GM18499 (cell line): ENCODE measurements around the gene SSRP1.
"Not testable (repeated sequence)": the region's sequence is repeated elsewhere in the genome, so short reads cannot be mapped to it uniquely, and the experiment has no call there.

Experiments used
- ATAC-seq: cut with Tn5 transposase; IDR thresholded peaks from one replicate; pipeline ENCODE4 v1.9.1; 2021; ENCODE audit warnings: moderate number of reproducible peaks; ENCODE audit not compliant: insufficient read depth, unreplicated experiment

Gene SSRP1, protein sequence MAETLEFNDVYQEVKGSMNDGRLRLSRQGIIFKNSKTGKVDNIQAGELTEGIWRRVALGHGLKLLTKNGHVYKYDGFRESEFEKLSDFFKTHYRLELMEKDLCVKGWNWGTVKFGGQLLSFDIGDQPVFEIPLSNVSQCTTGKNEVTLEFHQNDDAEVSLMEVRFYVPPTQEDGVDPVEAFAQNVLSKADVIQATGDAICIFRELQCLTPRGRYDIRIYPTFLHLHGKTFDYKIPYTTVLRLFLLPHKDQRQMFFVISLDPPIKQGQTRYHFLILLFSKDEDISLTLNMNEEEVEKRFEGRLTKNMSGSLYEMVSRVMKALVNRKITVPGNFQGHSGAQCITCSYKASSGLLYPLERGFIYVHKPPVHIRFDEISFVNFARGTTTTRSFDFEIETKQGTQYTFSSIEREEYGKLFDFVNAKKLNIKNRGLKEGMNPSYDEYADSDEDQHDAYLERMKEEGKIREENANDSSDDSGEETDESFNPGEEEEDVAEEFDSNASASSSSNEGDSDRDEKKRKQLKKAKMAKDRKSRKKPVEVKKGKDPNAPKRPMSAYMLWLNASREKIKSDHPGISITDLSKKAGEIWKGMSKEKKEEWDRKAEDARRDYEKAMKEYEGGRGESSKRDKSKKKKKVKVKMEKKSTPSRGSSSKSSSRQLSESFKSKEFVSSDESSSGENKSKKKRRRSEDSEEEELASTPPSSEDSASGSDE

DNA sequence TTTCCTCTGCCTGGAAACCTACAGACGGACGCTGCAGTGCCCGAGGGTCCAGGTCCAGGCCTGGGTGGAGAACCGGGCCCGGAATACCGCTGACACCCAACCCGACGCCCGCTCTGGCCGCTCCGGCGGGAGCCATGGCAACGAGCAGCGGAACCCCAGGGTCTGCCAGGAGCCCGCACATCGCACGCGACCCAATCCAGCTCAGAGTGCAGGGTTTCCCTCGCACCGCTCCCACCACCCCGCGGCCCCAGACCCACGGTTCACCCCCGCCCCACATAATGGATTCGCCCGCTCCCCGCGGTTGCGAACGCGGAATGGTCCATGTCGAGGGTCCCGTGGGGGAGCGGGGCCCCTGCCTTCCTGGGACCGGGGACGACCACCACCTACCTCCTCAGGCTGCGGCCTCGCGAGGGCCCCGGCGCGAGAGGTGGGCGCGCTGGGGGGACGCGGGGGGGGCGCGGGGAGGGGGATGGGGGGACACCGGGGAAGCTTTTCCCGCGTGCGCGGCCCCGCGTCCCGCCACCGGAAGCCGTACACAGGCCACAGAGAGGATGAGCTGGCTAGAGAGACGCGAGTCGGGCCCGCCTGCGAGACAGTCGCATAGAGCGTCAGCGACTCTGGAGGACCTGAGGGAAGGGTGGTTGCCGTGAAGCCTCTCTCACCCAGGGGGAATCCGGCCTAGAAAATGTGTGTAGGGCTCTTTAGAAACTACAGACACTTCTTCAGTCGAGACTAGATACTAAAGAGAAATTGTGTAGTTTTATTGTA is at the start of gene SSRP1:
Gene SSRP1, minus strand, starts transcription at position 550 of the 768 bp plus-strand sequence. CDS start 771 bp downstream, outside the sequence.
- peak; percentile 90 for ATAC-seq

DNA sequence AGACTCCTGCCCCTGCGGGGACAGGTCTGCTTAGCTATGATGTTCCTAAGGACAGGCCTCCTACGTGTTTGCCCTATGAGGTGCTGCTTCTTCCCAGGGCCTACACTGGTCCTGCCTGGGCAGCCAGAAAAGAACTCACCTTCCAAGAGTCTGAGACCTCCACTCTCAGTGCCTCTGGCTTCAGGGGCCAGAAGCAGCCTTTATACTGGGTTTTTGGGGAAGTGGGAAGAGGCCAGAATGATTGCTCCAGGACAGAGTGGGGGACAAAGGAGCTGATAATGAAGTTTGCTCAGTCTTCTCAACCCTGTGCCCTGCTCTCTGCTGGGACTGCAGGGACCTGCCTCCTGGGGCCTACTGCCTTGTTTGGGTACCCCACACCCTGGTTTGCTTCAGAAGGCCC is 45.3 kb upstream of the SSRP1 start, which contains the start of gene PRG3:
Gene PRG3, minus strand, starts transcription at position 176 of the 400 bp plus-strand sequence. CDS start 442 bp downstream, outside the sequence.
- ATAC-seq = no peak

DNA sequence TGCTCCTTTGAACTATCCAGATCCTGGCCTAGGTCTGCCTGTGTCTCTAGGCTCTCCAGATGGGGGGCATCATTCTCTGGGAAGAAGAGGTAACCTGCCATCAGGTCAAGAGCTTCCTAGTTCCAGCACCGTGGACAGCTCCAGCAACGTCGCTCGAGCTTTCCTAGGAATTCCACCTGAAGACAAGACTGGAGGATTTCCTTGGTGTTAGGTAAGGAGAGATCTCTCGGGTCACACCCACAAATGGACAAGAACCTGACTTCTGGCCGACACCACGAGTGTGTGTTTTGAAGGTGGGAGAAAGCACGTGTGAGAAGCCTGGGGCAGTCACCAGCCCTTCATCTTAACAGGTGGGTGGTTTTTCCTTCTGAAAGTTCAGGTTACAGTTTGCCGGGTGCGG is 44.0 kb upstream of the SSRP1 start:
- ATAC-seq = no peak

DNA sequence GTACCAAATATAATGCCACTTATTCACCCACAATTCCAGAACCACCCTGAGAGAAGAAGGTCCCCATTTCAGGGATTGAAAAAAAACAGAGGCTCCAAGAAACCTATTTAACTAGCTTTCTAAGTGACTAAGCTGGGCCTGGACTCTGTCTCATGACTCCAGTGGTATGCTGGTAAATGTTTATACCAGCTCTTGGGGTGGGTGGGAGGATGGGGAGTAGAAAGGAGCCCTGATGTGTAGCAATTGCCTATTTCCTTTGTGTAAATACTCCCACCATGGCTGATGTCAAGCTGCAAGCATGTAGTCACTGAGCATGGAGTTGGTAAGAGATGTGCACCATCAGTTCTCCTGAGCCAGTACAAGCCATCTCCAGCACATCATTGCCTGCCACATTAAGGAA is 42.5 kb upstream of the SSRP1 start:
- no peak for ATAC-seq

DNA sequence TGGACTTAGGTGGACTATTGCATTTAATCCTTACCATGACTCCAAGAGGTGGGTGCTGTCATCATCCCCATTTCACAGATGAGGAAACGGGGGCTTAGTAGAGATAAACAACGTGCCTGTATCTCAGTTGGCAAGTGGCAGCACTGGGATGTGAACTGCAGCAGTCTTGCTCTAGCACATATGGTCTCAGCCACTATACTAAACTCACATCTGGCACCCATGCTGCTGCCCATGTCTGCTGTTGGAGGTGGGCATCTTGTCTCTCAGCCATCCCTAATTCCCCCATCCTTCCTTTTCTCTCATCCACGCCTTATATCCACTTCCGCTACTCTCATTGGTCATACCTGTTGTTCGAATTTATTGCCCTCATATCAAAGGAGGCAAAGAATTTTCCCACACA is 41.4 kb upstream of the SSRP1 start:
- no peak for ATAC-seq

DNA sequence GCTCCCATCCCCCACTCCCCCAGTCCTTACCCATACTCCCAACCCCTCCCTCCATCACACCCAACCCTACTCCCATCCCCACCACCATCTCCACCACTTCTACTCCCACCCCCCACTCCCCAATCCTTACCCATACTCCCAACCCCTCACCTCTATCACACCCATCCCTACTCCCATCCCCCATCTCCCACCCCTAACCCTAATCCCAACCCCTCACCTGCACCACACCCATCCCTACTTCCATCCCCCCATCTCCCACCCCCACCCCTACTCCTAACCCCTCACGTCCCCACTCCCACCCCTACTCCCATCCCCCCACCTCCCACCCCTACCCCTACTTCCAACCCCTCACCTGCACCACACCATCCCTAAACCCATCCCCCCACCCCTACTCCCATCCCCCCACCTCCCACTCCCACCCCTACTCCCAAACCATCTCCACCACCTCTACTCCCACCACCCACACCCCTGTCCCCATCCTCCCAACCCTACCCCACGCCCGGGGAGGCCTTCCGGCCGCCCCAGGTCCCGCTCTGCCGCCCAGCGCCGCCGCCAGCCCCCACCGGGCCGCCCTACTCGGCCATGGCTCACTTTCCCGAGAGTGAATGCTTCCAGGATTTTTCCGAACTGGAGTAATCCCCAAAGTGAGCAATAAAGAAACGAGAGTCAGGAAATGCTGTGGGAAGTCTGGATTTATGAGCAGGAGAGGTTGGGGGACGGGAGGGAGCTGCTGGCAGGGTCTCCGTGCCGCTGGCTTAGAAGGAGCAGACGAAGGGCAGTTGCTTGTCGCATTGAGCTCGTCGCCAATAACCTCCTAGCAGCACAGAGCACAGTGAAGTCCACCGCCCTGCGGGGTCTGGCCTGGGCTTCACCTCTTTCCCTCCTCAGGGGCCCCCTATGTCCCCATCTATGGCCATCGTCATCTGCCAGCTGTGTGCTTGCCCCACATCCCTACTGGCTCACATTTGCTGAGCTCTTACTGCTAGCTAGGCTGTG is 40.7 kb upstream of the SSRP1 start:
- no peak for ATAC-seq

DNA sequence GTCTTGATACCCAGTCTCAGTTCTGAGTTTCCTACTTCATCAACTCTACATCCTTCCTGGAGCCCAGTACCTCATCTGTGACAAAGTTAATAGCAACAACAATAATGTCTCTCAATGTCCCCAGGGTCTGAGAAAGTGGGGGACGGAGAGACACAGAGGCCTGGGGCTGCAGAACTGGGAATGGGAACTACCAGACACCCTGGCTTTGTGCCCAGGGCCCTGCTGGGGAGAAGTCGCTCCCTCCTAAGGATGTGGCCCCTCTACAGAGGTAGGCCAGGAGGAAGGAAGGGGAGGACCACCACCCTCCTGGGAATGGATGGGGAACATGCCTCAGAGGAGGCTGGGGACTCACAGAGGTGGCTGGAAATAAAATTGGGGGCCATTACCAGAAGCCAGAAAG is 39.8 kb upstream of the SSRP1 start:
- ATAC-seq = no peak

DNA sequence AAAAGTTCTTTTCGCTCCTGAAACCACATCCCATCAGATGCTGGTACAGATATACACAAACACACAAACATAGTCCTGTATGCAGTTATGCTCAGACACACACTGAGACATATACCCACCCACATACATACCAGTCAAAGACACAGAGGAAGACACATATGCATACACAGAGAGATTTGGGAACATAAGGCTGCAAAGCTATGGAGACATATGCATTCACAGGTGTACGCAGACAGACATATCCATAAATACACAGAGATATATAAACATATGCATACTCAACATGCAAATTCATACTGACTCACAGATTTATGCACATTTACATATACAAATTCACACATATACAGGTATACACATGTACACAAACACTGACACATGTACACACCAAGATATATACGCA is 39.3 kb upstream of the SSRP1 start:
- ATAC-seq = no peak

DNA sequence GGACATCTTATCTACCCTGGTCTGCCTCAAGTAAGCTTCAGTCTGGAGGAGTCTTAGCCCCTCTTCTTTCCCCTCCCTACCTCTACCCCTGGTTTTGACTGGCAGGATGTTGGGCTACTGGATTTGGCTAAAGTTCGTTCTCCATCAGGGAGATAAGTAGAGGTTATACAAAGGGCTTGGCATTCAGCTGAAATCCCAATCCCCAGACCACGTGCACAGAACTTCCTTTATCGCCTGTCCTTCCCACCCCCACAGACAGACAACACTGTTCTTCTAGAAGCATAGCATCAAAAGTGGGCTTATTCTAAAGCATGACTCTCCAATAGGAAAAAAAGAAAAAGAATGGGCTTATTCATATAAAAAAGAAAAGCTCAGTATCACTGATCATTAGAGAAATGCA is 37.5 kb upstream of the SSRP1 start:
- no peak for ATAC-seq

DNA sequence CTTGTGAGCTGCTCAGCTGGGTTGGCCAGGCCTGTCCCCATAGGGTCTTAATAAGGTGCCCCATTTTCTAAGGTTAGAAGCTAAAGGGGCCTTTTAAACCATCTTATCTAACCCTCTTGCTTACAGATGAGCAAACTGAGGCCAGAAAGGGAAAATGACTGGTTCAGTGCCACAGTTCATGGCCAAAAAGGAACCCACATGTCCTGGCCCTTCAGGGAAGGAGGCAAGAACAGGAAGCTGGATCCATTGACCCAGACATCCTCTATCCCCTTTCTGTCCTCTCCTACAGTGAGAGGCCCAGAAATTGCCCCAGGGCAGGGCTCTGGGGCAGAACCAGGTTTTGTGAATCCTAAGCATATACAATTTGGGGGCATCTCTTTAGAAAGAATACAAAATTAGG is 35.2 kb upstream of the SSRP1 start:
- ATAC-seq = no peak

DNA sequence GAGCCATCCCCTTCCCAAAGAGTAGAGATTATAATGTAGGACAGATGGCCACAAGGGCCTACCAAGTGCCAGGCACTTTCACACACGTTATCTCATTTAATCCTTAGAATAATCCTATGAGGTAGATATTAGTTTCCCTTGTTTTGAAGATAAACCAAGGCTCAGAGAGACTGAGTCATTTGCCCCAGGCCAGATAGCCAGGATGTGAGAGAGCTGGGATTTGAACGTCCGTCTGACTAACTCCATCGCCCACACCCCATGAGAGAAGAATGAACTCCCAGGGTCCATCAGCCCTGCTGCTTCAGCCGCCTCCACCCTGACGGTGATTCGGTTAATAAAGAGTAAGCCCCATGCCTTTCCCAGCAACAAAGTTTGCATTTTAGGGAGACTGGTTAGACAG is 34.6 kb upstream of the SSRP1 start:
- no peak for ATAC-seq

DNA sequence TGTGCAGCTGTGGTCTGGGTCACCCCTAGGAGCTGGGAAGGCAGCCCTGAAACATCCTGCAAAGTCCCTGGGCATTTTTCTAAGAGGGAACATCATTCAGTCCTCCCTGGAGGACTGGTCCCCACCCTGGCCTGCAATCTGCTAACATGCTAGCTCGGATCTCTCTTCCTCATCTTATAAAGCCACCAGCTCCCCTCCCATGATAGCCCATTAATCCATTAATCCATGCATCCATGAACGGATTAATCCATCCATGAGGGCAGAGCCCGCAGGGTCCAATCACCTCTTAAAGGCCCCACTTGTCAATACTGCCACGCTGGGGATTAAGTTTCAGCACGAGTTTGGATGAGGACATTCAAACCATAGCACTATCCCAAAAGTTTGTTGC is 33.1 kb upstream of the SSRP1 start:
- no peak for ATAC-seq

DNA sequence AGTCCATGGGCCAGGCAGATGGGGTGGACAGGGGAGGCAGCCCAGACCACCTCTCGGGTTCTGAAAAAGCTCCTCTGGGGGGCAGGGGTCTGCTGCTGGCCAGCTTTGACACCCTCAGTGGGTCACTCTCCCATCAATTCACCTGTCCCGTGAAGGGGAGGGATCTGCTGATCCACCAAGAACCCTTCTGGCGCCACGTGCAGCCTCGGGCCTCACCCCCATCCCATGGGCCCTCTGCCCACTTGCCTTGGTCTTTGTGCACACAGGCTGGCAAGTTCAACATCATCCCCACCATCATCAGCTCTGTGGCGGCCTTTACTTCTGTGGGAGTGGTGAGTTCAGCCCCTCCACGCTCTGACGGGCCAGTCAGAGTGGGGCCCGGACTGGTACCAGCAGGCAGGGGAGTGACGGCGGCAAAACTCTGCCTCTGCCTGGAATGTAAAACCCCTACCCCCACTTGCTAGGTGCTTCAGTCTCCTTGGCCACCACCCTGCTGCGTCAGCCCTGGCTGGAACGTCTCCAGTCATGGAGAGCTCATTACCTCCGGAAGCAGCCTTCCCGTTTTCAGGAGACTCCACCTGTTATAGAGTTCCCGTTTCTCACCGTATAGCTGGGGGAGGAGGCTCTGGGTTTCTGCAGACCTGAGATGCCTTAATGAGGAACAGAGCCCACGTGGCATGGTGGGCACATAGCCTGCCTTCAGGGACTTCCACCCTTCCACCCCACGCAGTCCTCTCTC is 32.6 kb upstream of the SSRP1 start:
- no peak for ATAC-seq

DNA sequence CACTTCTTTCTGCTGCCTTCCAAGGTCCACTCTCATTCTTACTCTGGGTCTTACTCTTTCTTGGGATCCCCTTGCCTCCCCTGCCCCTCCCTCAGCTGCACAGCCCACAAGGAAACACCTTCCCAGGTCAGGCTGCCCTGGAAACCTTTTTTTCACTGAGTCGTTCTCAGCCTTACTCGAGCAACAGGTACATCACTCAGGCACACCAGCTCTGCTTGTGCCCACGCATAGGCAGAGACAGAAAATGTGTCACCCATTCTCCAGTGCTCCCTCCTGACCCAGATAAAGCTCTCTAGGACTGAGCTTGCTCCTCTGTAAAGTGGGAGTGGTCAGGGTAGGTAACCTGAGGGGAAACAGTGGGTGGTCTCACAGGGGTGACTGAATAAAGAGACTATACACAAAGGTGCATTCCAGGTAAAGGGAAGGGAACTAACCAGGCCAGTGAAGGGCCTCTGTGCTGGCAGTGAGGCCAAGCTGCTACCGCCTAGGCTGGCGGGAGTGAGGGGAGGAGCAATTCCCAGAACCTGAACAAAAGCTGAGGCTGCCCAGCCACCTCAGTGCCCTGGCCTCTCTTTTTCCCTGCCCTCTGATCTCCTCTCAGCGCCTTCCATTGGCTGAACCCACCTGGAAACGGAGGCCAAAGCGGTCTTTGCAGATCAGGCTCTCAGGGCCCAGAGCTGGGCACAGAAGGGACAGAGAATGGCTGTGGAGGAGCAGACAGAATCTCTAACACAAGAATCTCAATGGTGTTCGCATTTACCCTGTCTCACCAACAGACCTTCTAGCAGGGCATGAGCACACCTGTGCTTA is 29.4 kb upstream of the SSRP1 start:
- ATAC-seq = no peak

DNA sequence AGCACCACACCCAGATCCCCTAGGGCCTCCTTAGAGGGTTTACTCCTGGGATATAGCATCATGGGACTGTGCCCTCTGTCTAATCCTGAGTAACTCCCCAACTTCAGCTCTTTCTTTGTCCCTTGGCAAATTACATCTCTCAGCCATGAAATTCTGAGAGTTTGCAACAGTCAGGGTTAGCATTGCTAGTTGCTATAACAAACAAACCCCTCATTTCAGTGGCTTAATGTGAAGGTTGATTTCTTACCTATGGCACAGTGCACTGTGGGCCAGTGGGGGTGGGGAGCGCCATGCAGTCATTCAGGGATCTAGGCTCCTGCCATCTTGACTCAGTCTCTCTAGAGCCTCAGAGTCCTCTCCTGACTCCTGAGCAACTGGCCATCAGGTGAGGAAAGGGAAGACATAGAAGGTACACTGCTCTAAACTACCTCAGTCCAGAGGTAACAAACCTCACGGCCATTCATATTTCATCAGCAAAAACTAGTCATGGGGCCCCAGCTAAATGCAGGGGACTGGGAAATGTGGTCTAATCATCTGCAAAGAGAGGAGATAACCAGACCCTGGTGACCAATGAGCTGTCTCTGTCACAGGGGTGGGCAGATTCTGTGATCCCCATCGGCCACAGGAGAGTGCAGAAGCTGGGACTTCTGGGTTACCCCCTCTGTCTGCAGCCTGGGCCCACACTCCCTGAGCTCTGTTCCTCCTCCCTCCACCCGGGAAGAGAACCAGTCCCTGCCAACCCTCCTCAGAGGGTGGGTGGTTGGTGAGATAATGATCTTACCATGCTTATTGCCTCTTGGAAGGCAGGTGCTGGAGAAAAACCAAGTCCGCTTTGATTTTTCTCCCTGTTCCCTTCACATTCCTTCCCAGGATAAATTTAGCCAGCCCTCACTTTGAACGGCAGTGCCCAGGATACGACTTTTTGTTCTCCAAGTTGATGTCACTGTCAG is 27.7 kb upstream of the SSRP1 start:
- ATAC-seq = no peak

DNA sequence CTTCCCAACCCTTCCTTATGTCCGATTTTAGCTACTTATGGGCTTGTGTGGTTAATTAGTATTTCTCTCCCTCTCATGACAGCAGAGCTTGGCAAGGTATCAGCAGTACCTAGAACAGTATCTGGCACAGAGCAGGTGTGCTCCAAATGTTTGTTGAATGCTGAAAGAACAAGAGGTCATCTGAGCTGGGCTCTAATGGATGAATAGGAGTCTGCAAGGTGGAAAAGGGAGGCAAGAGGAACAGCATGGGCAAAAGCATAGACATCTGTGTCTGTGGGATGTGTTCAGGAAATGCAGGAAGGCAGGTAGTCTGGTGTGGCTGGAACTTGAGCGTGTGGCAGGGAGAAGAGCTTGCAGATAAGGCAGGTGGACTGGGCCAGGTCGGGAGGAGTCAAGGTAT is 26.2 kb upstream of the SSRP1 start:
- no peak for ATAC-seq

DNA sequence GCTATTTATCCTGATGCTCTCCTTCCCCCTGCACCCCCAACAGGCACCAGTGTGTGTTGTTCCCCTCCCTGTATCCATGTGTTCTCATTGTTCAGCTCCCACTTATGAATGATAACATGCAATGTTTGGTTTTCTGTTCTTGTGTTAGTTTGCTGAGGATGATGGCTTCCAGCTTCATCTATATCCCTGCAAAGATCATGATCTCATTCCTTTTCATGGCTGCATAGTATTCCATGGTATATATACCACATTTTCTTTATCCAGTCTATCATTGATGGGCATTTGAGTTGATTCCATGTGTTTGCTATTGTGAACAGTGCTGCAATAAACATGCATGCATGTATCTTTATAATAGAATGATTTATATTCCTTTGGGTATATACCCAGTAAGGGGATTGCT is 25.7 kb upstream of the SSRP1 start:
- ATAC-seq = not testable (repeated sequence)
